GM19023 (cell line): ENCODE data around the gene HSD3B7.
"Not testable (repeated sequence)": the region's sequence is repeated elsewhere in the genome, so short reads cannot be mapped to it uniquely, and the experiment has no call there.

Source experiments
- ATAC-seq: cut with Tn5 transposase; IDR thresholded peaks from one replicate; pipeline ENCODE4 v1.9.1; 2021; ENCODE audit warnings: mild to moderate bottlenecking, moderate library complexity; ENCODE audit not compliant: unreplicated experiment

Gene HSD3B7

DNA sequence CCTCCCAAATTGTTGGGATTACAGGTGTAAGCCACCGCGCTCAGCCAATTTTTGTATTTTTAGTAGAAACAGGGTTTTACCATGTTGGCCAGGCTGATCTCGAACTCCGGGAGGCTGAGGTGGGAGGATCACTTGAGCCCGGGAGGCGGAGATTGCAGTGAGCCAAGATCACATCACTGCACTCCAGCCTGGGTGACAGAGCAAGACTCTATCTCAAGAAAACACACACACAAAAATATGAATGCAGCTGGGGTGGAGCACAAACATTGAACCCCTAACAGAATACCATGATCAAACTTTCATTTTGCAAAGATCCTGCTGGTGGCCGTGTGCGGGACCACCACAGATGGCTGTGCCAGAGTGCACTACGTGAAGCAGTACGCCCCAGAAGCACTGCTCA lies 32.7 kb downstream of the HSD3B7 start:
- not testable (repeated sequence) for ATAC-seq

GRCh38 chr16:31020536-31020935 lies 35.5 kb downstream of the HSD3B7 start:
- ATAC-seq = no peak

DNA sequence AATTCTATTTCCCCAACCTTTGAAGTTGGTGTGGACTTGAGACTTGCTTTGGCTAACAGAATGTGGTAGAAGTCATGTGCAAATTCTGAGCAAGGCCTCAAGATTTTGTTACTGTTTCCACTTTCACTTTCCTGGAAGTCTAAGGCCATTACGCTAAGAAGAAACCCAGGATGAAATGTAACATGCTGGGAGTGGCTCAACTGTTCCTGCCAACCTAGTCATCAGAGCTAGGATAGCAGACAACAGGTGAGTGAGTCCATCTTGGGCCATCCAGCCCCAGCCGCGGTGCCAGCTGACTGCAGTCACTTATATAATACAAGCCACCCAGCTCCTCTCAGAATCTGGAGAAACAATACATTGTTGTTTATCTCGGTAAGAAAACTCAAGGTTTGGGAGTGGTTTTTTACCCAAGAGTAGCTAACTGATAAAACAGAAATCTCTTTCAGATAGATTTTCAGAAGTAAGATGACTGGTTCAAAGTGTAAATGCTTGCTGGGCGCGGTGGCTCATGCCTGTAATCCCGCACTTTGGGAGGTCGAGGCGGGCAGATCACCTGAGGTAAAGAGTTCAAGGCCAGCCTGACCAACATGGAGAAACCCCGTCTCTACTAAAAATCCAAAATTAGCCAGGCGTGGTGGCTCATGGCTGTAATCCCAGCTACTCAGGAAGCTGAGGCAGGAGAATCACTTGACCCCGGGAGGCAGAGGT lies 37.7 kb downstream of the HSD3B7 start:
- ATAC-seq = no peak

- no peak for ATAC-seq
These were observed 38.2 kb downstream of the HSD3B7 start for GRCh38 chr16:31023252-31023602.

- ATAC-seq = no peak
These were observed 38.7 kb downstream of the HSD3B7 start for GRCh38 chr16:31023627-31024226.

GRCh38 chr16:31025339-31025738 lies 40.3 kb downstream of the HSD3B7 start:
- ATAC-seq = no peak

GRCh38 chr16:31029272-31029671 lies 44.3 kb downstream of the HSD3B7 start:
- no peak for ATAC-seq

- ATAC-seq = no peak
These were observed 46.3 kb downstream of the HSD3B7 start for GRCh38 chr16:31031276-31031675.

- peak; percentile 72 for ATAC-seq
These were observed 48.0 kb downstream of the HSD3B7 start, which contains the start of gene STX4 for GRCh38 chr16:31032736-31033708. Gene STX4, plus strand, starts transcription at chr16:31033558. Its CDS starts 248 bp downstream, at chr16:31033806.

DNA sequence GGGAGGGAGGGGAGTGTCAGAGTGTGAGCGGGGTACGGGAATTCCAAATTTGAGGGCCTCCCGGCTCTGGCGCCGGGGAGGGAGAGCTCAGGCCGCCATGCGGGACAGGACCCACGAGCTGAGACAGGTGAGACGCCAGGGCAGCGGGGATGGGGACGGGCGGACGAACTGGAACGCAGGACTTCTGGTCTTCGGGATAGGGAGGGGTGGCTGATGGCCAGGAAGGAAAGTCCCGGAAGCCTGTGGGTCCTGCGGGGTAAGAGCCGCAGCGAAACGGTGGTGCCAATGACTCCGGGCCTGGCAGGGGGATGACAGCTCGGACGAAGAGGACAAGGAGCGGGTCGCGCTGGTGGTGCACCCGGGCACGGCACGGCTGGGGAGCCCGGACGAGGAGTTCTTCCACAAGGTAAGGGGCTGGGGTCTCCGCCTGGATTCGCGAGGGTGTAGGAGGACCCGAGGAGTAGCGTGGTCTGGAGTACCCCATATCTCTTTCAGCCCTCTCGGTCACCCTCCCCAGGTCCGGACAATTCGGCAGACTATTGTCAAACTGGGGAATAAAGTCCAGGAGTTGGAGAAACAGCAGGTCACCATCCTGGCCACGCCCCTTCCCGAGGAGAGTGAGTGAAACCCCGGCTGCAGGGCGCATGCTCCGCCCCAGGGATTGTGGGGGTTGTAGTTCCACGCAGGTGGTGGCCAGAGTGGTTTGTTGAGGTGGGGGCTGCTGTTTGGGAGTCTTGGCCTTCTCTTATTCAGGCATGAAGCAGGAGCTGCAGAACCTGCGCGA lies 48.9 kb downstream of the HSD3B7 start:
- ATAC-seq = peak; percentile 41

- ATAC-seq = no peak
These were observed 51.7 kb downstream of the HSD3B7 start for GRCh38 chr16:31036691-31037090.
